Motor neuron (in vitro differentiated cells): Measurements from ENCODE around the gene SPEG. TPM values are rescaled to one million over a fixed set of nuclear protein-coding genes. Genes with fewer than 3 reads are reported as not detected.
A peak's percentile ranks its signal among the peaks of the same experiment; 100 is the strongest.

ENCODE experiments used
- ATAC-seq, 8 experiments: fragments of 200-7000 bp; cut with Tn5 transposase; replicated peaks in 6 of 8; 2 replicates each; pipeline ENCODE4 v1.8.0; 2021; ENCODE audit warnings: mild to moderate bottlenecking in 8 of 8, moderate library complexity in 8 of 8
- H3K27ac ChIP-seq, 2 donors: fragments of 250-450 bp; sonication (Bioruptor Pico); 2 replicates each; pipeline ENCODE4 v1.9.0; 2021; ENCODE audit warnings: antibody characterized with exemption in 2 of 2, mild to moderate bottlenecking in 2 of 2, moderate library complexity in 1 of 2
- H3K4me1 ChIP-seq, 2 donors: fragments of 250-450 bp; sonication (Bioruptor Pico); replicated peaks in 1 of 2; 2 replicates each; pipeline ENCODE4 v1.6.1; 2021; ENCODE audit warnings: antibody characterized with exemption in 2 of 2, mild to moderate bottlenecking in 2 of 2, moderate library complexity in 1 of 2
- H3K4me3 ChIP-seq, 5 donors: fragments of 250-450 bp; sonication (Bioruptor Pico); 2 replicates each; pipeline ENCODE4 v1.9.0; 2021; ENCODE audit warnings: antibody characterized with exemption in 5 of 5, mild to moderate bottlenecking in 5 of 5, moderate library complexity in 4 of 5
- WGBS, 10 experiments: fragments of 450-650 bp; shearing (Covaris generic); methylation state at CpG; one replicate each; pipeline ENCODE4 v1.0.0; 2022; 5-methylcytosine and 5-hydroxymethylcytosine counted together
- in situ Hi-C, 9 experiments: fragments of 400-800 bp; cut with MboI; loops; one replicate each; pipeline ENCODE4 v1.15.0; 2021; ENCODE audit warnings: low sequenced_read_pairs in 9 of 9, low pct_unique_long_range_greater_than_20kb in 2 of 9; ENCODE audit not compliant: unreplicated experiment in 9 of 9
- total RNA-seq, 8 experiments: library from RNA; unstranded; fragments of 300-600 nt; gene quantifications; 2 replicates each; pipeline versions ENCODE4 v1.2.3 to v1.2.4, GENCODE V29; 2022

The SPEG gene
- total RNA-seq, 8 experiments from 2014 or later = 5.5 to 47.6 (median 26.1) TPM

GRCh38 chr2:219464286-219465032 is 29.8 kb downstream of the SPEG start:
- ATAC-seq = no peak
- 77 to 100% (median 90%) methylated on average over 2 to 7 of the region's 21 CpGs; no CpG with 5 or more reads in 3 of the 10 experiments for WGBS, 10 experiments
- peaks cover 21 to 25% of the 10 kb centered on the region in 2 donors for H3K4me1 ChIP-seq
- H3K4me3 ChIP-seq = no peak overlapping the region
- H3K27ac ChIP-seq = no peak overlapping the region
- in situ Hi-C loops = no loop called here

DNA sequence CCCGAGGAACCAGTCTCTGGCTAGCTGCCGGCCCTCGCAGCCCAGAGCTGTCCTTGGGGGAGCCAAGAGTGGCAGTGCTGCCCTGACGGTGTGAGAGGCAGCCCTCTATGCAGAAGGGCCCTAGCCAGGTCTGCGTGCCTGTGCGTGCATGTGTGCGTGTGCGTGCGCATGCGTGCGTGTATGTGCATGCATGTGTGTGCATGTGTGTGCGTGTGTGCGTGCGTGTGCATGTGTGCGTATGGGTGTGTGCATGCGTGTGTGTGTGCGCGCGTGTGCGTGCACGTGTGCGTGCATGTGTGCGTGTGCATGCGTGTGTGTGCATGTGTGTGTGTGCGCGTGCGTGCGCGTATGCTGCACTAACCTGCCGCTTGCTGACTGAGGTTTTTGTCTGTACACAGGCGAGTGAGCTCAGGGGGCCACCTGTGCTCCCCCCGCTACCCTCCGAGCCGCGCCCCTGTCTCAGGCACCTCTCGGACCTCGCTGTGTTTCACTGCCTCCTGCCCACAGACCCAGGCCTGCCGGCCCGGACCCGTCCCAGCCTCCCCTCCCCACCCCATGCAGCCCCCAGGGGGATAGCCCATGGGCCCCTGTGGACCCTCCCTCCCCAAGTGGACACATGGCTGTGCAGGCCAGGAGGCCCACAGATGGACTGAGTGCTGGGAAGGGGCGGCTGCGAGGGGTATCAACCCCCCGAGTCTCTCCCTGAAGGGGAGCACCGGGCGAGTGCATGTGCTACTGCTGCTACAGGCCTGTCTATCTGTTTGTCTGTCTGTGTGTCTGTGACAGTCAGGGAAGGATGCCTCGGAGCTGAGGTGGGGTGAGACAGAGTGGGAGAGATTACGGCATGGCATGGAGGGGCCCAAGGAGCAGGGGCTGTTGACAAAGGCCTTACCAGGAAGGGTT is 31.3 kb downstream of the SPEG start:
- H3K27ac ChIP-seq = no peak overlapping the region
- WGBS, 10 experiments = 55 to 100% (median 87%) methylated on average over 1 to 13 of the region's 47 CpGs; no CpG with 5 or more reads in 3 of the 10 experiments
- in situ Hi-C loops = no loop called here
- H3K4me3 ChIP-seq = no peak overlapping the region
- peaks cover 13 to 14% of the 10 kb centered on the region in 2 donors for H3K4me1 ChIP-seq
- no peak for ATAC-seq

DNA sequence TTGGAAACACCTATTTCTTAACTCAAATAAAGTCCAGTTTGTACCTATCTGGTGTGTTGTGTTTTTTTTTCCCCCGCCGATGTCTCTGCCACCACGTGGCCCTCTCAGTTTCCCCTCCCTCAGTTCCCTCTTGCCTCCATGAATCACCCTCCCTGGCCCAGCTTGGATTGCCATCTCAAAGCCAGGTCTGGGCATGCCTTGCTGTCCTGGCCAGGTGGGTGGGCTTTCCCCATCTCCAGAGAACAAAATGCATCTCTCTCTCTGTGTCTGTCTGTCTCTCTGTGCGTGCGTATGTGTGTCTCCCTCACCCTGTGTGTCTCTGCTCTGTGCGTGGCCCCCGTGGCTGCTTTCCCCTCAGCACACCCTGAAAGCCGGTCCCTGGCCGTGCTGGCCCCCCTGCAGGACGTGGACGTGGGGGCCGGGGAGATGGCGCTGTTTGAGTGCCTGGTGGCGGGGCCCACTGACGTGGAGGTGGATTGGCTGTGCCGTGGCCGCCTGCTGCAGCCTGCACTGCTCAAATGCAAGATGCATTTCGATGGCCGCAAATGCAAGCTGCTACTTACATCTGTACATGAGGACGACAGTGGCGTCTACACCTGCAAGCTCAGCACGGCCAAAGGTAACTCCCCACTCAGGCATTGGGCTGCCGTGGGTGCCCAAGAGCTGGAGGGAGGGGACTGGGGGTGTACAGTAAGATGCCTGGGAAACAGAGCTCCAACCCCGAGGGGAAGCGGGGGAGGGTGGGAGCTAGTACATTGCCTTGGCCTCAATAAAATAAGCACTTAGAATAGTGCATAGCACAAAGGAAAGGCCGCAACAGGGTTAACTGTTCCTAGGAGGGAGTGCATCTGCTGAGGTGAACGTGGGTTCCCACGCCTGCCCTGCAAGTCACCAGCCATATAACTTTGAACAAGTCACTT is 32.4 kb downstream of the SPEG start:
- Histone ChIP-seq H3K4me1 (peaks cover 10 to 11% of the 10 kb centered on the region in 2 donors), H3K27ac (no peak overlapping the region), H3K4me3 (no peak overlapping the region)
- in situ Hi-C loops = no loop called here
- no peak for ATAC-seq
- WGBS, 10 experiments = 68 to 100% (median 83%) methylated on average over 1 to 8 of the region's 28 CpGs; no CpG with 5 or more reads in 6 of the 10 experiments

DNA sequence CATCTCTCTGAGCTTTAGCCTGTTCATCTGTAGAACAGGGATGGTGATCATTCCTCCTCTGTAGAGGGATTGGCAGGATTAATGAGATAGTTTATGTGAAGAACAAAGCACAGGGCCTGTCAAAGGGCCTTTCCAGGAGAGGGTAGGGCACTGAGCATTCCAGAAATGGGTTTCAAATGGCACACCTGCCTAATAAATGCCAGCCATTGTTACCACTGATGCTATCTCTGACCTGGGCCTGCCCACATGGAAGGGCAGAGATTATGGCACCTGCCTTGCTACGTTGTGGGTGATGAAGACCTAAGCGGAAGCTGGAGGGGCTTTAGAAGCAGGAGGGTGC is 33.1 kb downstream of the SPEG start:
- Histone ChIP-seq H3K4me1 (peaks cover 10 to 11% of the 10 kb centered on the region in 2 donors), H3K27ac (no peak overlapping the region), H3K4me3 (no peak overlapping the region)
- WGBS, 10 experiments = 79 to 100% (median 83%) methylated on average over 1 to 2 of the region's 2 CpGs; no CpG with 5 or more reads in 4 of the 10 experiments
- ATAC-seq = no peak
- in situ Hi-C loops = no loop called here

- no peak for ATAC-seq
- no peak overlapping the region for H3K27ac ChIP-seq
- peaks cover 10 to 11% of the 10 kb centered on the region in 2 donors for H3K4me1 ChIP-seq
- no peak overlapping the region for H3K4me3 ChIP-seq
- in situ Hi-C loops = no loop called here
- WGBS, 10 experiments = 80 to 100% methylated on average over 1 to 3 of the region's 23 CpGs; no CpG with 5 or more reads in 8 of the 10 experiments
These were observed 34.0 kb downstream of the SPEG start for GRCh38 chr2:219468410-219469185.

DNA sequence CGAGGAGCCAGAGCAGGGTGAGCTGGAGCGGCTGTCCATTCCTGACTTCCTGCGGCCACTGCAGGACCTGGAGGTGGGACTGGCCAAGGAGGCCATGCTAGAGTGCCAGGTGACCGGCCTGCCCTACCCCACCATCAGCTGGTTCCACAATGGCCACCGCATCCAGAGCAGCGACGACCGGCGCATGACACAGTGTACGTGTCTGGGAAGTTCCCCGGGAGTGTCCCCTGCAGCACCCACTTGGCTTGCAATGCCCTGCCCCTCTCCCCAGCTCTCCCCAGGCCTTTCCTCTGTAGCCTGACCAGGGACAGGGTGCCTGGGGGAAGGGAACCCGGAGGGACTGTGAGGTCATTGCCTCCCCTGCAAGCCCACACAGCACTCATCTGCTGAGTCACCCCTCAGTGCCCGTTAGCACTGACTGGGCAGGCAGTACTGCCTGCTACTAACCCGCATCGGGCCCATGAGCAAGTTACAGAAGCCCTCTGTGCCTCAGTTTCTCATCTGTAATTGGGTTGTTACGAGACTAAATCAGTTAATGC is 34.6 kb downstream of the SPEG start:
- H3K4me1 ChIP-seq = peaks cover 10 to 11% of the 10 kb centered on the region in 2 donors
- in situ Hi-C loops = no loop called here
- 20 to 100% (median 80%) methylated on average over 1 to 2 of the region's 16 CpGs; no CpG with 5 or more reads in 3 of the 10 experiments for WGBS, 10 experiments
- no peak overlapping the region for H3K4me3 ChIP-seq
- H3K27ac ChIP-seq = no peak overlapping the region
- peak in 6 of 8 experiments; percentile 21 to 98 (median 90) for ATAC-seq

GRCh38 chr2:219470429-219470828 is 35.8 kb downstream of the SPEG start:
- Histone ChIP-seq H3K27ac (no peak overlapping the region), H3K4me1 (peaks cover 10 to 14% of the 10 kb centered on the region in 2 donors), H3K4me3 (no peak overlapping the region)
- 67 to 77% (median 75%) methylated on average over 1 to 4 of the region's 4 CpGs; no CpG with 5 or more reads in 7 of the 10 experiments for WGBS, 10 experiments
- no peak for ATAC-seq
- in situ Hi-C loops = loop anchor here in 1 of 9 experiments (10.0 kb wide), 1 partner anchor 64 kb away; no protein-coding TSS in a partner anchor

- peaks cover 19 to 27% of the 10 kb centered on the region in 2 donors for H3K4me1 ChIP-seq
- no peak for ATAC-seq
- in situ Hi-C loops = loop anchor here in 1 of 9 experiments (10.0 kb wide), 1 partner anchor 63 kb away; no protein-coding TSS in a partner anchor
- H3K27ac ChIP-seq = no peak overlapping the region
- H3K4me3 ChIP-seq = no peak overlapping the region
- WGBS, 10 experiments = 30 to 100% (median 75%) methylated on average over 1 to 2 of the region's 22 CpGs; no CpG with 5 or more reads in 6 of the 10 experiments
These were observed 37.1 kb downstream of the SPEG start for GRCh38 chr2:219471476-219472371.

DNA sequence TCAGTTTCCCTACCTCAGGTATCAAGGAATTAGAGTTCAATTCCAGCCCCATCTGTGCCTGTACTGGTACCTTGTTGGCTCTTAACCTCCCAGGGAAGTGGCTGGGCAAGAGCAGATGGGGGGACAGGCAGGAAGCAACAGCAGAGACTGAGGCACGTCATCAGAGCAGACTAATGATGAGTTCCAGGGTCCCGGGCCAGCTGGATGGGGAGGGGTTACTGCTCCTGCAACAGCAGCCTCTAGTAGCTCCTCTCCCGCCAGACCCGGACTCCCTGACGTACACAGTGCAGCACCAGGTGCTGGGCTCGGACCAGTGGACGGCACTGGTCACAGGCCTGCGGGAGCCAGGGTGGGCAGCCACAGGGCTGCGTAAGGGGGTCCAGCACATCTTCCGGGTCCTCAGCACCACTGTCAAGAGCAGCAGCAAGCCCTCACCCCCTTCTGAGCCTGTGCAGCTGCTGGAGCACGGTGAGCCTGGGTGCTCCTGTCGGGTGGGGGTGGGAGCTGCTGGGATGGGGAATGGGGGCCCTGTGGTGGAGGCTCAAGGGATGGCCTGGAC is 38.1 kb downstream of the SPEG start:
- H3K4me3 ChIP-seq = no peak overlapping the region
- H3K27ac ChIP-seq = no peak overlapping the region
- ATAC-seq = no peak
- H3K4me1 ChIP-seq = peaks cover 24 to 36% of the 10 kb centered on the region in 2 donors
- in situ Hi-C loops = loop anchor here in 1 of 9 experiments (10.0 kb wide), 1 partner anchor 62 kb away; no protein-coding TSS in a partner anchor
- 60% methylated on average over 1 of the region's 12 CpGs; no CpG with 5 or more reads in 9 of the 10 experiments for WGBS, 10 experiments

GRCh38 chr2:219473511-219473910 is 38.9 kb downstream of the SPEG start:
- Histone ChIP-seq H3K27ac (no peak overlapping the region), H3K4me1 (peaks cover 29 to 38% of the 10 kb centered on the region in 2 donors), H3K4me3 (no peak overlapping the region)
- WGBS, 10 experiments = 87 to 100% (median 91%) methylated on average over 2 to 3 of the region's 18 CpGs; no CpG with 5 or more reads in 6 of the 10 experiments
- no peak for ATAC-seq
- in situ Hi-C loops = loop anchor here in 1 of 9 experiments (10.0 kb wide), 1 partner anchor 61 kb away; no protein-coding TSS in a partner anchor
